HPDE6-E6E7 (cell line): ENCODE results near the gene CCNY.
A peak's percentile ranks its signal among the peaks of the same experiment; 100 is the strongest.

Experiments
- DNase-seq: peaks from one replicate; pipeline ENCODE4 v3.0.0; 2011; ENCODE audit warnings: missing footprints; ENCODE audit errors: extremely low spot score

Gene CCNY

DNA sequence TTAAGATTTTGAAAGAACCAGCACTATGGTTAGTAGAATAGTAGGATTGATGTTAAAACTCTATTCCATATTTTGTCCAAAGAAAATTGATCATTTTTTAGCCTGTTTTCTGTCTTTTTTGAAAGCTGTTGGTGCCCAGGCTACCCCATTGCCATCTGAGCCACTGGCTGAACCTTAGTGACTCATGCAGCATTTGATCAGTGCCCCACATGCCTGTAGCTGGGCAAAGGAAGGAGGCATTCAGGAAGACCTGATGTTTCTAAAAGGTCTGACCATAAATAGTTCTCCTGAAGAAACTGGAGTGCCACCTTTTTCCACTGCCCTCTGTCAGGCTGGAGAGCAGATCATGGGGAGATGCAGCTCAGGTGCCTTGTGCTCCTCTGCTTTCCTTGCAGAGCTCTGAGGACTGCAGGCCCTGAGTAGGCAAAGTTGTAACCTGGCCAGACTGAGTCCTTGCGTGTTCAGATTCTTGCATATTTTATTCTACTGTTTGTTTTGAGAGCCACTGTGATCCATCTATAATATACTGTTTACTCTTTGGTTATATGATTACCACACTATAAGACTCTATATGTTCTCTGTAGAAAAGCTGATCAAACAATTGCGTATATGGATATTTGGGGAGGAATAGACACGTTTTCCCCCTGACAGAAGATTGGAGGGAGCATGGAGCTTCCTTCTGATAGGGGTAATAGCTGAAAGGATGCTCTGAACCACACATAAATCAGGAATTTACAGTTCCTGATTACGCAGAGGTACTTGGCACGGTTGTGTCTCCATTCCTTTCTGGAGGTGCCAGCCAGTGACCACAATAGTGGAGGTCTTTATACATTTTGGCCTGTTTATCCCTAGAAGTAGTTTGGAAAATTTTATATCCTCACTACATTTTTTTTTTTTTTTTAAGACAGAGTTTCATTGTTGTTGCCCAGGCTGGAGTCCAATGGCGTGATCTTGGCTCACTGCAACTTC, 219.9 kb downstream of the CCNY start:
- DNase-seq, result no peak

DNA sequence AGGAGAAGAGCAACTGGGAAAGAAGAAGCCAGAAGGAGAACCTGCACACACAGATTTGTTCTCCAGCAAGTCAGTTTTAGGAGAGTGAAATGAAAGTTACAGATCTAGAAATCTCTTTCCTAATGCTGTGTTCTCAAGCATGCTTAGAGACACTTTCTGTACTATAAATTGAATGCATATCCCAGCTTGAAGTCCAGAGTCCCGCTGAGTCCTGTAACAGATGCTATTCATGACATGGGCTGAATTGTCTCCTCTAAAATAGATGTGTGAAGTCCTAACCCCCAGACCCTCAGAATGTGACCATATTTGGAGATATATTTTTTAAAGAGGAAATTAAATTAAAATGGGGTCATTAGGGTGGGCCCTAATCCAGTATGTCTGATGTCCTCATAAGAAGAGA, 222.0 kb downstream of the CCNY start:
- no peak for DNase-seq

DNA sequence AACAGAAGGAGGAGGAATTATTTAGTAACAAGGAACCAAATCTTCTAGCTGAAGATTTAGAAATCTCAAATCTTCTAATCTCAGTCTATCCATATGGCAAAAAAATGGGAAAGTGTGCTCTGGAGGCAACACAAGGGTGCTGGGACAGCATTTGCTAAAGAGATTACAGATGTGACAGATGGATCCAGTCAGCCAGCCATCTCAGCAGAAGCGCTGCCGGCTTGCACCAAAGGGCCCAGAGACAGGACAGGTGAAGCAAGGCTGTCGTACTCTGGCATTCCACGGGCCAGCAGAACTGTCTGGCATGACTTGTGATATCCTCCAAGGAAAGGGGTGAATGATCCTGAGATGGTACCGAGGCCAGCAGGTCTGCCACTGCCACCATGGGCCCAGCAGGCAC, 223.1 kb downstream of the CCNY start:
- no peak for DNase-seq

DNA sequence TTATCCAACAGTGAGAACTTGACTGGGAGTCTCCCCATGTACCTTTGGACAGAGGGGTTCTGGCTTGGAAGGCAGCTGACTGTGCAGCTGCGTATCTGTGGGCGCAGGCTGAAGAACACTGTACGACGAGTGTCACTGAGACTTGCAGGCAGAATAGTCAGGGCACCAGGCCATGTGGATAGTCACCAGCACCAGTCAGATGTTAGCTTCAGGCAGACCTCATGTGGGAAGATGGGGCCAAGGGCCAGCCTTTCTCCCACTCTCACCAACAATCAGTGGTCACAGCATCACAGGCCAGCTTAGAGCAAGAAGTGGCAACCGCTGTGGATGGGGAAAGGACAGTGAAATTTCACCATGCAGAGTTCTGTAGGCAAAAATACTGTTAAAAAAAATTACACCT, 225.4 kb downstream of the CCNY start:
- DNase-seq, result no peak

DNA sequence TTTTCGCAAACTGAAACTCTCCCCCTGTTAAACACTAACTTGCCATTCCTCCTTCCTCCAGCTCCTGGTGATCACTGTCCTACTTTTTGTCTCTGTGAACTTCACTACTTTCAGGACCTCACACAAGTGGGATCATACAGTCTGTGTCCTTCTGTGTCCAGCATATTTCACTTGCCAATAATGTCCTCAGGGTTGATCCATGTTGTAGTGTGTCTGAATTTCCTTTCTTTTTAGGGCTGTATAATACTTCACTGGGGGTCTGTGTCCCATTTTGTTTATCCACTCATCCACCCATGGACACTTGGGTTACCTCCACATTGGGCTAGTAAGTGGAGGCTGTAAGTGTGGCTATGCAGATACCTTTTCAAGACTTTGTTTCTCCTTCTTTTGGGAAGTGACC, 226.1 kb downstream of the CCNY start:
- no peak for DNase-seq

DNA sequence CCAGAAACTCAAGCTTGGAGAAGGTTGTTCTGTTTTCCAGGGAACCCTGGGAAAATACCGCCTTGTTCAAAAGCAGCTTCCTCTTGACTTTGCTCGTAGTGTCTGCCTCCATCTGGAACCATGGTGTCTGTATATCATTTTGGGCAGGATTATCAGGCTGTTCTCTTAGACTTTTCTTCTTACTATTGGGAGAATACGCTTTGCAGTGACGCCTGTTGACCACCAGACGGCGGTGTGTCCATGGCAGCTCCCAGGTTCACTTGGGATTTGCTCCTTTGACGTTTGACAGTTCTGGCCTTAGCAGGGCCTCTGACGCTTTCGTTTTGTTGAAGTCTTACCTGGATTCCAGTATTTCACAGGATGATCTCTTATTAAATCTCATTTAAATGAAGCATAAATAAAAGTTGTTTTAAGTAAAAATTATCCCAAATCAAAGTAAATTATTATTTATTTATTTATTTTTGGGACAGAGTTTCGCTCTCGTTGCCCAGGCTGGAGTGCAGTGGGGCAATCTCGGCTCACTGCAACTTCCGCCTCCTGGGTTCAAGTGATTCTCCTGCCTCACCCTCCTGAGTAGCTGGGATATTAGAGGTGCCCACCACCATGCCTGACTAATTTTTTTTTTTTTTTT, 227.1 kb downstream of the CCNY start:
- DNase-seq, result peak; percentile 20

DNA sequence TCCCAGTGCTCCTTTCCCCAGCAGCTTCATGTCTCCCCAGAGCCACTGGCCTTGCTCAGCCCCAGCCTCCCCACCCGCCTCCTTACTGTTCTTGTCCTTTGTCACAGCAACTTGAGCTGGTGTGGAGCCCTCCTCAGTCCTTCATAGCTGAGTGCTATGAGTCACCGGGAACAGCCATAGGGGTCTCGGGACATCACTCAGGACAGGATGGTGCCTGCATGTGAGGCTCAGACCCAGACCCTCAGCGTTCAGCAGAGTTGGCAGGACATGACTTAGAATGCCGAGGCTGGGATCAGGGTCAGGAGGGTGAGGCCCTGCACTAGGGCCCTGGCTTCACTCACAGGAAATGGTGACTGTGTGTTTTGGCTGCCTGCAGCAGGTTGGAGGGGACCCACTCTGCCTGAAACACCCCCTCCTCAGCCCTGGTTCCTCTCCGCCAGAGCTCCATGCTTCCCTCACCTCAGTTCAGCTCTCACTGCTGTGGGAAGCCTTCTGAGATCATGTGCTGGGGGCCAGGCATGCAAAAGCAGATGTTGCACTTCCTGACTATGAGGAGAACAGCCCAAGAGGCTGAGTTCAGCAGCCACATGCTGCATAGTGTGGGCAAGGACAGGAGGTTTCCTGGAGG, 228.1 kb downstream of the CCNY start:
- no peak for DNase-seq

DNA sequence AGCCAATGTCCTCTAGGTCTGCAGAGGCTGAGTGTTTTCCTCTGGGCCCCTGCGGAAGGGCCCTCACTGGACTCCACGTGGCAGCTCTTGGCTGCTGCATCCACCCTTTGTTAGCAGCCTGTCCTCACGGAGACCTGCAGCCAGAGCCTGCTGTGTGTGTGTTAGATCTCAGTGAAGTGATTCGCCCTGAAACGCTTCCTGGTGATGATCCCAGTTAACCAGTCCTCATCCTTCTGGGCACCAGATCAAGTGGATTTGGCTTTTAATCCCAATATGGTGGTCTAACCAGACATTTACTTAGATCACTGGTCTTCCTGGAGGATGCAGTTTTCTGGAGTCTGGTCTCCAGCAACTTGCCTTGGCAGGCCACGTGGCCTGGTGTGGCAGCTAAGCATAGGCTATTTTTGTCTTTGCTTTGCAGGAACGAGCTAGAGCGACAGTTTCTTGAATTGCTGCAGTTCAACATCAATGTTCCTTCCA, 229.3 kb downstream of the CCNY start:
- no peak for DNase-seq

DNA sequence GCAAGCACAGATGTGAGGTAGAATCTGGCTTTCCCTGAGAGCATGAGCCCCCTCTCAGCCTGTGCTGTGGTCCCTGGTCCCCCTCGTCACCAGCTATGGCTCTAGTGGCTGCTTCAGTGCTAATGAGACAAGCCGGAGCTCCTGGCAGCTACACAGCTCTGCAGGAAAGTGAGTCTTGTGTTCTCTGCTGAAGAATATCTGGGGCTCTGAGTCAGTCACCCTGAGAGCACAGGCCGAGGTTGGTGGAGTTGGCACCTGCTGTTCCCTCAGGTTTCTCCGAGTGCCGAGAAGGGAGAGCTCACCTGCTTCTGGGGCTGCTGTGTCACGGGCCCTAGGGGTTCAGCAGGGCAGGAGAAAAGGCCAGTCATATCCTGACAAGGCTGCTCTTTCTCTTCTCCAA, 231.6 kb downstream of the CCNY start:
- DNase-seq, result no peak

DNA sequence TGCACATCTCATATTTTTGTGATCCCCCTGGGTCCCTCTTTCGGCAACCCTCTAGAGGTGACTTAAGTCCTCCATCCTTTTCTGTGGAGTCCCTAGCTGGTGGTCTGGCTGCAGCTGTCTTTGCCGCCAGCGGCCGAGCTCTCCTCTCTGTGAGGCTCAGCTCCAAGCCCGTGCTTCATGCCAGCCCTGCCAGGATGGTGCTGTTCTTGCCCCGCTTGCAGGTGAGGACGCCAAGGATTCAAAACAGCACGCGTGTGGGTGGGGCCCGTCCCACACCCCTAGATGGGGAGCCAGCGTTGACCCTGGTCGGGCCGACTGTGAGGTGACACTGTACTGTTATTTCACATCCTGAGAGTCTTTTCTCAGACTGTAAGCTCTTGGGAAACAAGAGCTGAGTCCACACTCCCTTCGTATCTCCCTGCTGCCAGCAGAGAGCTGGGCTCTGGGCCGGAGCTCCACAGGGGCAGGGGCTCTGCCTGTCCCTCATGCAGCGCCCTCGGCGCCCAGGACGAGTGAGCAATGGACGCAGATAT, 232.2 kb downstream of the CCNY start:
- DNase-seq, result no peak

DNA sequence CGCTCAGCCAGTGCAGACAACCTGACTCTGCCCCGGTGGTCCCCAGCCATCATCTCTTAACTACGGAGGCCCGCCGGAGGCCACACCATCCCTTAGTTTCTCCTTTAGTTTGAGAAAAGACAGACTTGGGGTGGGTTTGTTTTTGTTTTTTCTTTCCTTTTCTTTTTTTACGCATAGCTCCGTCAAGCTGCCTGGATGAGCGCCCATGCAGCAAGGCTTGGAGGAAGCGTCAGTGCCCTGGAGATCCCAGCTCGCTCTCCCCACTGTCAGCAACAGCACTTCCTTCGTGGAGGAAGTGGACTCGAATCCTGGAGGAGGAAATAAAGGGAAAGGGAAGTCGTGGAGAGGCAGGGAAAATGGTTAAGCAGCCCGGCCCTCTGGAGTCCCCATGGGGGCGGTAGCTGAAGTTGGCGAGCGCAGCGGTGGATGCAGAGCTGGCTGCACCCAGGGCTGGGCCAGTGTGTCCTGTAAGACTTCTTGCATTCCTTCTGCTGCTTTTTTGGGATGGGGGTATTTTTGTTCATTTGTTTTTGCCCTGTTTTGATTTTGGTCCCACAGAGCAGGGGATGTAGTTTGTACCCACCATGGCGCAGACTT, 232.9 kb downstream of the CCNY start:
- no peak for DNase-seq

DNA sequence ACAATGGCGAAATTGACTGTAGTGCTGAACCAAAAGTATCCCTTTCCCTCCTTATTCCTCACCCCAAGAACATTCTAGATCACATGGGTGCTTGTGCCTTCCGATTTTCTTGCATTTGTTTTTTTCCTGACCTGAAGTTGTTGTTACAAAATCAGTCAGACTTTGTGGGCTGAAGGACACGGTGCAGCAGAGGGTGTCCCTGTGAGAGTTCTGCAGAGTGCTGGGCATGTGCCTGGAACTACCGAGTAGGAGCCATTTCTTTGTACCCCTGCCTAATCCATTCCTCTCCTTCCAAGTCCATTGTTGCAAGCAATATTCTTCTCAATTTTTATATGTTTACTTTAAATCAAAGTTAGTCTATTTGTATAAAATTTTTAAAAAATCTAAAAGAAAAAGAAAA, 233.5 kb downstream of the CCNY start:
- no peak for DNase-seq

DNA sequence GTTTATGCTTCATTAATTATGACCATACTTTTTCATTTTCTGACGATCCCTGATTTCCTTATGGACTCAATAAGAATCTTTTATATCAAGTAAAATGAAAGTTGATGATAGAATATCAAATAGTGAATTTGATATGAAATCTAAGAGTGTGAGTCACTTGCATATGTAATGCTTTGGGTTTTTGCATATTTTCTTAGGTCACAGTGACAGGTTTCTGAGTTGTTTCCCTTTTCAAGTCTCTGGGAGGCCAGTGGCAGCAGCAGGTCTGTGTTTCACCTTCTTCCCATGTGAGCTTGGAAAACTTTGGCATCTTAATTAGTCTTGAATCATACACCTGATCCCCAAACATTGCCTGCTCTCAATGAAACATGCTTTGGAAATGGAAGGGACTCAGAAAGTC, 234.1 kb downstream of the CCNY start:
- DNase-seq, result no peak

DNA sequence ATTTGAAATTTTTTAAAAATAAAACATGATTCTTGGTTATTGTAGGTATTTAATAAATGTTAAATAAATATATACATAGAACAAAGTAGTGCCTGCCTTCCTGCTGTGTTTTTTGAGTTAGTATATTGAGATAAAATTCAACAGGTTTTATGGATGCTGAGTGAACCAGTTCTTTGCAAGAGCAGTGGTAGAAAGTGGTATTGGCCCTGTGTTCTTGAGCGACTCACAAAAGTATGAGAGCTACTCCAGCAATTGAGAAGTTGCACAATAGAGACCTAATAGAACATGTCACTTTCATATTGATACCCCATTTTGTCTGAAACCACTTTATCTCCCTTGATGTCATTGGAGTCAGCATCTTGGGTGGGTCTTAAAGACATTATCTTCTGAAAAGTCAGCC, 236.3 kb downstream of the CCNY start:
- DNase-seq, result no peak

DNA sequence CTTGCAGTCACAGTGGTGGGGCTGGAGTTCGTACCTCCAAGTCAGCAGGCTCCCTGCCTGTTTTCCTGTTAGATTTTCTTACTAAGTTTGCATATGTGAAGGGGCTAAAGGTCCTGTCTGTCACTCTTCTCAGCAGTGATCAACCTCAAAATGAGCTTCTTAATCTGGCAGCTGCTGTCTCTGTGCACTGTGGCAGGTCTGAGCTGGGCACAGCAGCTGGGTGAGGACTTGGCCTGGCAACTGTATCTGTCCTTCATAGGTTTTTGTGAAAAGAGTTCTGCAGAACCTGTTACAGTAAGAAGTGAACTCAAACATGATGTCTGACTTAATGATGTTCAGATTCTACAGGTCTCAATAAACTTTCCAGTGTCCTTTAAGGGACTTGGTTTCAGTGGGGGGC, 237.5 kb downstream of the CCNY start:
- DNase-seq, result no peak

DNA sequence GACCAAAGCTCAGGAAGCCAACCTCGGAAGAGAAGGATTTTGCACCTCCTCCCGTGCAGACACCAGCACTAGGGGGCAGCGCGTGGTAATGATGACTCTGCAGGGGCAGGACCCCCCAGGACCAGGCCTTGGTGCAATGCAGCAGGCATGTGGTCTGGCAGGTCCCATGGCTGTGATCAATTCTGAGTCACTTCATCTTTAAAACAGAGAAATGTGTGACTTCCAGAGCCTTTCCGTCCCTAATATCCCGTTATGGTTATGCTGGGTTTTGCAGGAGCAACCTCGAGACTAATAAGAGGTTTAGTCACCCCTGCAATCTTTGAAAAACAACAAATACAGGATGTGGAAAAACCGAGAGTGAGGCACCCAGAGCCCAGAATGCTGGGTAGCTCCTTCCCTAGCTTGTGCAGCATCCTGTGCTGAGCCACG, 238.6 kb downstream of the CCNY start:
- DNase-seq, result no peak

DNA sequence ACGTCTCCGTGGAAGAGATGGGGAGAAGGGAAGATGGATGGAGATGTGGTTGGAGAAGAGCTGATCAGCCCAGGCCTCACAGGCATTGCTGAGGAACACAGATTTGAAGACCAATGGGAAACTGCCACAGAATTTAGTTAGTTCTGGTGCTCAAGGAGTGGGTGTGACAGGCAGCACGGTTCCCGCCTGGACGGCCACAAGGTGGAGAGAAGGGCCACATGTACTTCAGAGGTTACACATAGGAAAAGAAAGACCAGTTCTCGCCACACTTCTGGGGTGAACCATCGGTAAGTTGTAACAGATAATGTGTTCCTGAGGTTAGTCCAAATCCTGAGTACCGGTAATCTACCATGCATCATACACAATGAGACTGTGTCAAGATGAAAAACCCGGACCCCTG, 239.3 kb downstream of the CCNY start:
- no peak for DNase-seq

DNA sequence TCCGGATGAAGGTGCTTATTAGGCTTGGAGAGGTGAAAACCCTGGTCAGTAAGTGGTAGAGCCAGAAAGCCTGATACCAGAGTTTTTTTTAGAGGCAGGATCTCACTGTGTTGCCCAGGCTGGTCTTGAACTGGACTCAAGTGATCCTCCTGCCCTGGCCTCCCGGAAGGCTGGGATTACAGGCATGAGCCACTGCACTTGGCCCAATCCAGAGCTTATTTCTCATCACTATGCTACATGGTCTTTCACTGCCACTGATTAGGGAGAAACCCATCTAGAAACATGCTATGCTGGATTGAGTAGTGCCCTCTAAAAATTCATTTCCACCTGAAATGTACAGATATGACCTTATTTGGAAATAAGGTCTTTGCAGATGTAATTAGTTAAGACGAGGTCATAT, 240.4 kb downstream of the CCNY start:
- DNase-seq, result no peak

DNA sequence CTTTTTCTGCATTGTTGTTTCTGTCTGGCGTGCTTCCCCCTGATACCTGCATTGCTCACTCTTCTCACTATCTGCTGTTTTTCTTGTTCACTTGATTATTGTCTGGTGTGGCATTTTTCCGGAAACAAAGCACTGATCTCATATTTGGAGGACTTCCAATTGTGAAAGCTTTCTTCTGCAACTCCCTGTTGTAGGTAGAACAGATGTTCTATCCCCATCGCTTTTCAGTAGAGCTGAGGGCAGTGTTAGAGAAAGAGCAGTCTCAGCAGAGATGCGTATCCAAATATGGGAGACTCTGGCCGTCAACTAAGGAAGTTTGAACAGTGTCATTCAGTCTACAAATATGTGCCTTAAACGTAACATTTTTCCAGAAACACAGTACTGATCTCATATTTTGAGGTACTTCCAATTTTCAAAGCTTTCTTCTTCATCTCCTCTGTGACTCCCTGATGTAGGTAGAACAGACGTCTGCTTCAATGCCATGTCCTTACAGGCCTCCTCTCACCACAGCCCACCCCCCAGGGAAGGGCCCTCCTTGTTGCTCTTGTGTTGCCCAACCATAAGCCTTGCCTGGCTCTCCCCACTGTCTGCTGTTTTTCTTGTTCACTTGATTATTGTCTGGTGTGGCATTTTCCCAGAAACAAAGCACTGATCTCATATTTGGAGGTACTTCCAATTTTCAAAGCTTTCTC, 241.8 kb downstream of the CCNY start:
- no peak for DNase-seq

DNA sequence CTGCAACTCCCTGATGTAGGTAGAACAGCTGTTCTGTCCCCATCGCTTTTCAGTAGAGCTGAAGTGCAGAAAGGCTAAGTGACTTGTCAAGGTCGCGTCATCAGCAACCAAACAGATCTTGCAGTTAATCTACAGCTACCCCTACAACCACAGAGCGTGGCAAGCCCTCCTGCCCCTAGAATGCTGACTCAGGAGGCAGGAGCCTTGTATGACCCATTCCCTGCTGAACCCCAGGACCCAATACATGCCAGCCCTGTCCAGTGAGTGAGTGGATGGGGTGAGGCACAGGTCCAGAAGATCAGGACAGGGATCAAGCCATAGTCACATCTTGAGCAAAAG, 242.3 kb downstream of the CCNY start:
- DNase-seq, result no peak

DNA sequence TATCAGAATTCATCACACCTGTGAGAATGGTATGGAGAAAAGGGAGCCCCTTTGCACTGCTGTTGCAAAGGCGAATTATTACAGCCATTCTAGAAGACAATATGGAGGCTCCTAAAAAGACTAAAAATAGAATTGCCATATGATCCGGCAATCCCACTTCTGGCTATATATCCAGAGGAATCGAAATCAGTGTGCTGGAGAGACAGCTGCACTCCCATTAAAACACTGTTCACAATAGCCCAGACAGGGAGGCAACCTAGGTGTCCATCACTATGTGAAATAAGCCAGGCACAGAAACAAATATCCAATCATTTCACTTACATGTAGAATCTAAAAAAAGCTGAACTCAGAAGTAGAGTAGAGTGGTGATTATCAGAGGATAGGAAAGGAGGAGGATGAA, 242.8 kb downstream of the CCNY start:
- DNase-seq, result no peak
